ENCODE measurements around the gene TMPRSS3.

The TMPRSS3 gene

DNA sequence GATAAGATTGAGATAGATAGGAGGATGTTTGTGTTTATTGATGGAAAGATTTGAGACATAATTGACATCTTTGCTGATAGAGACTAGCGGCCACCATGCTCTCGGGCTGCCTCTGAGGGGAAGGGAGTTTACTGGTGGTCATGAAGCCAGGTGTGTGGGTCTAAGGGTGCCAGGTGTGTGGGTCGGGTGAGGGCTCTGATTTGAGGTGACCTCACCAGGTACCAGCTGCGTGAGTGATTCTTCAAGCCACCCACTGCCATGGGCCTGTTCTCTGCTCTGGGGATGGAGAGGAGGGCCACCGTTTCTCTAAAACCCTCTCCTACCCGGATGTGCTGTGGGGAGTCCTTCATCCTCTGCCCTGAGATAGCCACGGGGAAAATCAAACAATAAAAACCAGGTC, 11.0 kb upstream of the TMPRSS3 start:
- DNase-seq, result no peak

DNA sequence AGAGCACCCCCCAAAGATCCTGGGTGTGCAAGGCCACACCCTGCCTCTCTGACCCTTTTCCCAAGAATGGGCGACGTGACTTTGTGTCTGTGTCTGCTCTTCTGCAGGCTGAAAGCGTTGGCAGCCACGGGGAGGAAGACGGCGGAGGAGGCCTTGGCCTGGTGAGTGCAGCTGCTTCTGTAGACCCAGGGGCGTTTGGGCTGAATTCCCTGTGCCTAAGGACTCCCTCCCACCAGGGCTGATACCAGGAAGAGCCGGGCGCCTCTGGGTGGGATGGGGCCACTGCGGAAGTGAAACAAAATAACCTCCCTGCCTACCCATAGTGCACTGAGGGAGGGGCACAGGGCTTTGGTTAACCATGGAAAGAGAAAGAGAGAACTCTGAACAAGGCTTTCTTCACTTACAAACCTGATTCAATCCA, 10.4 kb upstream of the TMPRSS3 start:
- no peak for DNase-seq

GRCh38 chr21:42405064-42406013, 9.5 kb upstream of the TMPRSS3 start:
- DNase-seq, result no peak

DNA sequence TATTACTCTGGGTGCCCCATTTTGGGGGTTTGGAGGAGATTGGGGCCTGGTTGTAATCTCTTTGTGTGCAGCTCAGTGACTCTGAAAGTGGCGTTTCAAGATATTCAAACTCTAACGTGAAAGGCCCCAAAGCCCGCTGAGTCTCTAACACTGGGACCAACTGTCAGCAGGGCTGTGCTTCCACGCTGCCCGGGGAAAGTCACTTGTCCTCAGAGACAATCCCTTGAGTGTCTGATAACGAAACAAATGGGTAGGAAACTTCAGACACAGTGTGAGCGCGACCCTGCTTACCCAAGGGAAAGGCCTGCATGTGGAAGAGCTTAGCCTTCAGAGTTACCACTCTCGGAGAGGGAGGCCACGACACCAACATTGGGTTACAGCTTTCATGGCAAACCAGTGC, 8.7 kb upstream of the TMPRSS3 start:
- DNase-seq, result no peak

- no peak for DNase-seq
These were observed 7.9 kb upstream of the TMPRSS3 start, which contains the start of gene UBASH3A for GRCh38 chr21:42403611-42404231. Gene UBASH3A, plus strand, starts transcription at chr21:42403902. Its CDS starts 44 bp downstream, at chr21:42403946.

- DNase-seq, result no peak
These were observed 6.0 kb upstream of the TMPRSS3 start for GRCh38 chr21:42401820-42402251.

DNA sequence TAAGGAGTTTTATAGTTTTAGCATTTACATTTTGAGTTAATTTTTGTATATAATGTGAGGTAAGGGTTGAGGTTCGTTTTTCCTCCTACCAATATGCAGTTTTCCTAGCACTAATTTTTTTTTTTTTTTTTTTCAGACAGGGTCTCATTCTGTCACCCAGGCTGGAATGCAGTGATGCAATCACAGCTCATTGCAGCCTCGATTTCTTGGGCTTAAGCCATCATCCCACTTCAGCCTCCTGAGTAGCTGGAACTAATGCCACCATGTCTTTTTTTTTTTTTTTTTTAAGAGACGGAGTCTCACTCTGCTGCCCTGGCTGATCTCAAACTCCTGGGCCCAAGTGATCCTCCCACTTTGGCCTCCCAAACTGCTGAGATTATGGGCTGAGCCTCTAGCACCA, 5.3 kb upstream of the TMPRSS3 start:
- DNase-seq, result no peak

DNA sequence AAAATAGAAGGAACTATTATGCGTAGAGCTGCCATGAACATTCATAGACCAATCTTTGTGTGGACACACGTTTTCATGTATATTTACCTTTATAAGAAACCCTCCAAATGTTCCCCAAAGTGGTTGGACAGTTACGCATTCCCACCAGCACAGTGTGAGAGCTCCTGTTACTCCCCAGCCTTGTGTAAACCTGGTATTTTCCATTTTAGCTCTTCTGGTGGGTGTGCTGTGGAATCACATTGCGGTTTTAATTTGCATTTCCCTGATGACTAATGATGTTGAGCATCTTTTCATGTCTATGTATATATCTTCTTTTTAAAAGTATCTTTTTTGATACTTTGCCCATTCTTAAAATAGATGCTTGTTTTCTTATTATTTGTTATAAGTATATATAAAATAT, 4.7 kb upstream of the TMPRSS3 start:
- no peak for DNase-seq

GRCh38 chr21:42398436-42399028, 2.7 kb upstream of the TMPRSS3 start:
- DNase-seq, result no peak

- no peak for DNase-seq
These were observed 2.0 kb upstream of the TMPRSS3 start for GRCh38 chr21:42397746-42398394.

DNA sequence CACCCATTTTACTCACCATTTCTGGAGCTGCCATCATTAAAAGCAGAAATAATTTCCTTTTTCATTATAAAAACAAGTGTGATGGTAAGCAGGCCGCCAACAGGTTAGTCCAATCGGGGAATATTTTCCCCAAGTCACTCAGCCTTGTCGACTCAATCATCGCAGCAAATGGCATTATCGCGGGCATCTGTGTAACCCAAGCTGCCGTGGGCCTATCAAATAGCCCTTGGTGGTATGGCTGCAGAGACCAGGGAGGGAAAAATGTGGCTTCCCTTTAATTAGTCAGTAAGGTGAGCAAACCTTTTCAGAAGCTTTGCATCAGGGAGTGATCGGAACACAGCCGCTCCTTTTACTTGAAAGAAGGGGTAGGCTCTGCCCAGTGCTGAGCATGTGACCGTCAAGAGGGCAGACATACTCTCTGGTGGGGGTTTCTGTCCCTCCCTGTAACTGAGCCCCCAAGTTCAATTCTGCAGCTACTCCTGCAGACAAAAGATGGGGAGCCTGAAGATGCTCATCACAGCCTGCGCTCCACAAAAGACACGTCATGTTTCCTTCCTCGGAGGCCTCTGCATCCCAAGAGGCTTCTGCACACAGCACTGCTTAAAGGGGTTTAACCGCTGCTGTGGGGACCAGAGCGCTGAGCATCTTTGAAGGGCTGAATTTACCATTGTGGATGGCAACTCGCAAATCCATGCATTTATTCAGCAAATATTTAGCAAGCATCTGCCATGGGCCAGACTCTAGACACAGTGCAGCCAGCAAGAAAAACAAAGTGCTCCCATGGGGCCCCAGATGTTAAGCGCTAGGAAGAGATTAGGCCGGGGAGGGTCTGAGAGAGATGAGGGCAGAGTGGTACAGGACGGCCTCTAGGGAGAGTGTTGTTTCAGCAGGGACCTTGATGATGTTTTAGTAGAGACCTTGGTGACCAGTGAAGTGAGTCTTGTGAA, 1.2 kb upstream of the TMPRSS3 start:
- no peak for DNase-seq

GRCh38 chr21:42395302-42395701, 550 bp downstream of the TMPRSS3 start:
- no peak for DNase-seq

GRCh38 chr21:42393443-42393950, 2.4 kb downstream of the TMPRSS3 start:
- DNase-seq, result no peak

DNA sequence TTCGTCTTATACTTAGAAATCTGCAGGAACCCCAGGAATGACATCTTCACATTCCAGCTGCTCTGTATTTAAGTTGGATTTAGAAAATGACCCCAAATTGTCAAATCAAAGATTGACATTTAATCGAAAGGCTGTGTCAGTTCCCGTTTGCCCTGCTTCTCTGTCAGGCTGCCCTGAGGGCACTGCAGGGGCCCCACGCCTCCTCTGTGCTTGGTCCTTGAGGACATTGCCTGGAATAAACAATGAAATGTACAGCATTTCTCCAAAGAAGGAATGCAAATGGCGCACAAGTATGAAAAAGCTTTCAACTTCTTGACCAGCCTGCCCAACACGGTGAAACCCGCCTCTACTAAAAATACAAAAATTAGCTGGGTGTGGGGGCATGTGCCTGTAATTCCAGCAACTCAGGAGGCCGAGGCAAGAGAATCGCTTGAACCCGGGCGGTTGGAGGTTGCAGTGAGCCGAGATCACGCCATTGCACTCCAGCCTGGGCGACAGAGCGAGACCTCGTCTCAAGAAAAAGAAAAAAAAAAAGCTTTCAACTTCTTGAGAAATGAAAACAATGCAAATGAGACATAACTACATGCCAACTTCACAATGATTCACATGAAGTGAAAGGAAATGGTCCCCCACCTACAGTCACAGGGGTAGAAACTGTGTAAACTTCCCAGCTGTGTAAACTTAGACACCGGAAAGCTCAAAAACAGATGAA, 3.0 kb downstream of the TMPRSS3 start:
- no peak for DNase-seq

DNA sequence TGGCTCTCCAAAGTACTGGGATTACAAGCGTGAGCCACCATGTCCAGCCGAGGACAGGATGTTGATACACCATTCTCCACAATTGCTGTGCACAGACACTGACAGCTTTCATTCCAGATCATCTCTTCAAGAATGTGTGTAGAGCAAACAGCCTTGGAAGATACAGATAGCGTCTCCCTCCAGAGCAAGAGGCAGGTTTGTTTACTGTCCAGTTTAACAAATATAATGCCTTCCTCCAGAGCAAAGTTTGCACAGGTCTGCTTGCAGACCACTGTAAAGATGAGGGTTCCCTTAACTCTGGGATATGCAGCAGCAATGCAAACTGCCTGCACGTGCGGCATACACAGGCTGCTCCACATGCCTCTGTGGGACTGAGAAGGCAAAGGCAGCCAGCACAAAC, 4.6 kb downstream of the TMPRSS3 start:
- no peak for DNase-seq

GRCh38 chr21:42390696-42391095, 5.2 kb downstream of the TMPRSS3 start:
- no peak for DNase-seq

- no peak for DNase-seq
These were observed 5.7 kb downstream of the TMPRSS3 start for GRCh38 chr21:42390193-42390592.

DNA sequence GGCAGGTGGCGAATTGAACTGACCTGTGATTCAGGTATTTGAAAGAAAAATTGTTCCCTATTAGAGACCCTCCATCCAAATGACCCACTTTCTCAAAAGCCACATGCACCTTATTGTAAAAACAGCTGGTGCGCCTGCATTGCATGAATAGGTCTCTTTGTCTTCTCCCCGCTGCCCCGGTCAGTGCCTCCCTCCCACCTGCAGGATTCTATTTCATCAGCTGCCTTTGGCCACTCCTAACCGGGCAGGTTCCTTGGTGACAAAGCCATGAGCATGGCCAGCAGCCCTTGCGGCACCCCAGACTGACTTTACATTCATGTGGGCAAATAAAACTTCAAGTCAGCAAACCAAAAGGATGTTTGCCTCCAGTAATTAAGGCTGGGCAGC, 6.4 kb downstream of the TMPRSS3 start:
- DNase-seq, result no peak

DNA sequence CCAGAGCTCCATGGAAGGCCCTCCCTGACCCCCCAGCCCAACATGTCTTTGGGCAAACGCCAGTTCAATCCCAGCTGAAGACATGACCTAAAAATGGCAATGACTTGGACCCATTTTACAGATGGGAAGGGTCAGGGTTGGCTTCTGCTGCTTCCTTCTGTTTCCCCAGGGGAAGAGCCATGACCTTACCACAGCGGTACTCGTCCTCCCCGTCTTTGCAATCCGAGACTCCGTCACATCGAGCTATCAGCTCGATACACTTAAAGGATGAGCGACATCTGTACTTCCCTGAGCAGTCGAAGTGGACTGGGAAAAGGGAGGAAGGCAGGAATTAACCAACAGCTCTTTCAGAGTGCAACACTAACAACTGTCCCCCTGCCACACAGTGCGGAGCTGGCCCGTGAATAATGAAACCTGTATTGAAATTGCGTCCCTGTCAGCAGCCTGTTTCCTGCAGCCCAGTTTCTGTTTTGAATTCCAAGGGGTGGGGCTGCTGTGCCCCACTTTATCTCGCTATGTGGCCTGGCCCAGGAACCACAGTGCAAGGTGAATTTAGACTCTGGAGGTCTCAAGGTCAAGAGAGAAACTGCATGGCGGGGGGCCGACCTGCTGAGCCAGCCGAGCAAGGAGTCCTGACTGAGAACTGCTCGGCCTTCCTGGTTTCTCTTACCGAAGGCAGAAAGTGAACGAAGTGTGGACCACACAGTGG, 7.0 kb downstream of the TMPRSS3 start:
- DNase-seq, result no peak

DNA sequence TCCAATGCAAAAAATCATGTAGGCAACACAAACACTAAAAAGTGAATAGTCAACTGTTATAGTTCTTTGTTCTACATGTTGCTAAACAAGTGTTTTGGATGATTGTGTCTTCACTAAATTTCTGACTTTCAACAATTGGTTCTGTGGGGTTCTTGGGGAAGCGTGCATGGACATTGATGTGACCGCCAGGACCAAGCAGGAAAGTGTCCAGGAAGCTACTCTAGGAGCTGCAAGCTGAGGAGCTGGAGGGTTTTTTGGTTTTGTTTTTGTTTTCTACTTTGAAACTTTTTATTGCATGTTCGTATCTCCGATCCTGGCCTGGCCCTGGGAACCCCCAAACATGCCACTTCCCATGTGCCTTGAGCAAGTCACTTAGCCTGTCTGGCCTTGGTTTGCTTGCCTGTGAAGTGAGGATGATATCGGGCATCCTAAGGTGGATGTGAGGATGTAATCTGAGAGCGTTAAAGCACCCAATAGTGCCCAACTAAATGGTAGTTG, 8.0 kb downstream of the TMPRSS3 start:
- DNase-seq, result no peak

Data from NCI-H2227 treated with DMSO at 0.1 percent for 48 hours (cell line).